ENCODE measurements around the gene TSPYL2.

TSPYL2 gene

DNA sequence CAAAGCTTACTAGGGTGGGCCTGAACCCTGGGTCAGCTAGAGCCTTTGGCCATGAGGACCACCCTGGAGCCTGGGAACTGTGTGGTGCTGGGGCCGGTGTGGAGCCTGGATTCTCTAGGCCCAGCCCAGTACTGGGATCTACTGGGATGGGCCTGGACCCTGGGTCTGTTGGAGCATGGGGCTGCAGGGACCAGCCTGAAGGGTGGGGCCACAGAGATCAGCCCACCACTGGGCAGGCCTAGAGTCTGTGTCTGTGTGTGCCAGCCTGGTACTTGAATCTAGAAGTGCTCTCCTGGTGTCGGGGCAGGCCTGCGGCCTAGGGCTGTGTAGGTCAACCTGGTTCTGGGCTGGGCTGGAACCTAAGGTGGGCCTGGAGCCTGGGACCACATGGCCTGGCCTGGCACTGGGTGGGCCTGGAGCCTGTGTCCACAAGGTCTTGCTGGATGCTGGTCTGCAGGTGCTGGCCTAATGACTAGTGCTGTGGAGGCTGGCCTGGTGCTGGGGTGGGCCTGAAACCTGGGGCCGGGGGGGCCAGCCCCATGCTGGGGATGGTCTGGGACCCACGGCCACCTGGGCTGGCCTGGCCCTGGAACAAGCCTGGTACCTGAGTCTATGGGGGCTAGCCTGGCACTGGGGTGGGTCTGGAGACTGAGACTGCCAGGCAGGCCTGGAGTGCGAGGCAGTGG, 32.8 kb downstream of the TSPYL2 start:
- no peak overlapping the region for H3K4me3 ChIP-seq (ENCODE audit: low read depth, low read length)
- DNase-seq (ENCODE audit: low read depth, low spot score): no peak
- ChIA-PET CTCF (no interaction called here), POLR2A (no interaction called here)
- TF ChIP-seq CTCF (IDR thresholded peaks at IDR 0.05; ENCODE audit: insufficient read depth, low read length, missing control alignments): no peak

DNA sequence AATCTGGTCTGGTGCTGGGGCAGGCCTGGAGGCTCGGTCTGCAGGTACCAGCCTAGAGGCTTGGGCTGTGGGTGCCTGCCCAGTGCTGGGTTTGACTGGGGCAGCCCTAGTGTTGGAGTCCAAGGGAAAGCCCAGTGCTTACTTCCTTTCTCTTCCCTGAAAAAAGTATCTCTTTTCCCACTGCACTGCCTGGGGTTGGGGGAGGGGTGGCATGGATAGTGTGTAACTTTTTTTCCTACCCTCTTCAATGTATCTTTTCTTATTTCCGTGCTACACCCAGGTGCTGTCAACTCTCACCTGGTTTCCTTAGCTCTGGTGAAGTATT, 33.3 kb downstream of the TSPYL2 start:
- ChIA-PET POLR2A (no interaction called here), CTCF (no interaction called here)
- H3K4me3 ChIP-seq (ENCODE audit: low read depth, low read length): no peak overlapping the region
- TF ChIP-seq CTCF (IDR thresholded peaks at IDR 0.05; ENCODE audit: insufficient read depth, low read length, missing control alignments): no peak
- DNase-seq (ENCODE audit: low read depth, low spot score): no peak

DNA sequence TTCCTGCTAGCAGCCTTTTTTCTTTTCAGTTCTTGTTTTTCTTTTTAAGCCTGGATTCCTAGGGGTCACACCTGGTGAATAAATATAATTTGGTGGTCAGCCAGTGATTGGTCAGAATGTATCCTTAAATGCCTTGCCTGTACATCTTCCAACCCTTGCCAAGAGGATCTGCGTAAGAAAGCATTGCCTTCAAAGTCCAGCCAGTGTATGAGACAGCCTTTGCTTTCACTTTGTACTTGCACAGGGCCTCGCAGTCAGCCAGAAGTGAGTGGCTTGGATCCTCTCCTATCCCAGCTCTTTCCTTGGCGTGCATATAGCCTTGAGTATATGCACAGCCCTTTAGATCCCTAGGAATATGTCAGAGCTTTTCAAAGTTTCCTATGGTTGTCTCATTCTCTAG, 33.9 kb downstream of the TSPYL2 start:
- CTCF ChIA-PET: no interaction called here

DNA sequence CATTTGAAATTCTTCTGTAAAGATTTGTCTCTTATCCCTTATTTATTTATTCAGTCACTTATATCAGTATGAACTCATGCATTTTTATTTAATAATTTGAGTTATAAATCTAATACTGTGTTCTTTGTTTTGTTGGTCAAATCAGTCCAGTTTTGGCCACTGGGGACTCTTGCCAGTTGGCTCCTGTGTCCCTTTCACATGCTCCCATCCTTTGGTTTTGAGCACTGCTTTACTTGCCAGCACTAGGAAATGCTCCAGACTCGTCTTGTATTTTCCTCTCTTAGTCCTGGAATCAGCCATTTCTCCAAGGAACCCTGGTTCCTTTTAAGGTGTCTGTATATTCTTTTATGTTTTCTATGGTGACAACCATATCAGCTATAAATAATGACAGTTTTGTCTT, 39.8 kb downstream of the TSPYL2 start:
- no peak for DNase-seq (ENCODE audit: low read depth, low spot score)
- ChIA-PET CTCF (no interaction called here), POLR2A (no interaction called here)
- TF ChIP-seq CTCF (IDR thresholded peaks at IDR 0.05; ENCODE audit: insufficient read depth, low read length, missing control alignments): no peak
- no peak overlapping the region for H3K4me3 ChIP-seq (ENCODE audit: low read depth, low read length)

More for the DNA sequence above, 33.9 kb downstream of the TSPYL2 start:
- H3K4me3 ChIP-seq (ENCODE audit: low read depth, low read length): no peak overlapping the region
- POLR2A ChIA-PET: no interaction called here
- TF ChIP-seq CTCF (IDR thresholded peaks at IDR 0.05; ENCODE audit: insufficient read depth, low read length, missing control alignments): no peak
- no peak for DNase-seq (ENCODE audit: low read depth, low spot score)

DNA sequence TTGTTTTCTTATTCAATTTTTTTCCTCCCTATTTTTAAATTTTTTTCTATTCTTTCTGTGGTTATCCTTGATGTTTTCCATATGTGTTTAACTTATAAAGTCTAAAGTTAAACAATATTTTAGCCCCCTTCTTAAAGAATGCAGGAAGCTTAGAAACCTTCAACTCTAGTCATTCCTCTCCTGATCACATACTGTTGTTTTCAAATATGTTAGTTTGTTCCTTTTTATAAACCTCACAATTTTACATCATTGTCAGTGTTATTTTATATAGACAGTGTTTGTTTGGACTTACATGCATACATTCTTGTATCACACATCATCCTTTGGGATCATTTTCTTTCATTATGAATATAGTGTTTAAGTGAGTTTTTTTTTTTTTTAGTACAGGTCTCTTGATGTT, 43.3 kb downstream of the TSPYL2 start:
- POLR2A ChIA-PET: no interaction called here
- DNase-seq (ENCODE audit: low read depth, low spot score): no peak
- H3K4me3 ChIP-seq (ENCODE audit: low read depth, low read length): no peak overlapping the region
- CTCF ChIA-PET: no interaction called here
- TF ChIP-seq CTCF (IDR thresholded peaks at IDR 0.05; ENCODE audit: insufficient read depth, low read length, missing control alignments): no peak

DNA sequence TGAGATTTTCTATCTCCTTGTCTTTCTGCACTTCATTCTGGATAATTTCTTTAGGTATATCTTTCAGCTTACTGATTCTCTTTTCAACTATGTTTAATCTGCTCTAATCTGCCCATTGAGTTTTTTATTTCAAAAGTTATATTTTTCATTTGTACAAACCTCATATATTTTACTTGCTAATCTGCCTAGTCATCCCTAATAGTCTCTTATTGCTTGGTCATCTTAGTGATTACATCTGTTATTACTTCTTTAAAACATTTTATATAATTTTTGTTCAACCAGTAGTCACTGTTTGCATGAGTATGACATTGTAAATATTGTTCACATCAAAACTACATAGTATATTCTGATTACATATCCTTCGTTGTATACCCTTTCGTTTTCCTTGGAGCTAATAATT, 44.2 kb downstream of the TSPYL2 start:
- no peak overlapping the region for H3K4me3 ChIP-seq (ENCODE audit: low read depth, low read length)
- no peak for DNase-seq (ENCODE audit: low read depth, low spot score)
- no peak for TF ChIP-seq CTCF (IDR thresholded peaks at IDR 0.05; ENCODE audit: insufficient read depth, low read length, missing control alignments)
- ChIA-PET CTCF (no interaction called here), POLR2A (no interaction called here)
